CD14-positive monocyte (primary cell): ENCODE measurements around the gene ACTG1. TPM values are rescaled to one million over a fixed set of nuclear protein-coding genes. Genes with fewer than 3 reads are reported as not detected.

Experiments used
- DNase-seq, 3 donors: peaks; one replicate each; pipeline ENCODE4 v3.0.0-alpha.2; 2011 to 2022
- H2AFZ ChIP-seq: 2 replicates; pipeline ENCODE4 v1.6.0; 2012; ENCODE audit warnings: mild to moderate bottlenecking, low read depth, low read length, inconsistent platforms; ENCODE audit not compliant: insufficient read depth, poor library complexity, severe bottlenecking
- H3K27ac ChIP-seq, 2 donors: 1 replicate in 1 of 2; 2 replicates in 1 of 2; pipeline ENCODE4 v1.5.1; 2012 to 2013; ENCODE audit warnings: low read length in 2 of 2, control low read depth in 1 of 2, inconsistent platforms in 1 of 2, low read depth in 1 of 2, mild to moderate bottlenecking in 1 of 2
- H3K27me3 ChIP-seq, 2 donors: one replicate each; pipeline versions ENCODE4 v1.6.0 to v1.6.1; 2011 to 2013; ENCODE audit warnings: low read length in 2 of 2; ENCODE audit not compliant: control insufficient read depth in 2 of 2, insufficient read depth in 2 of 2
- H3K36me3 ChIP-seq, 2 donors: replicated peaks in 1 of 2; 1 replicate in 1 of 2; 2 replicates in 1 of 2; pipeline versions ENCODE4 v1.5.1 to v1.6.1; 2012 to 2013; ENCODE audit warnings: low read length in 2 of 2, control low read depth in 1 of 2, inconsistent platforms in 1 of 2, mild to moderate bottlenecking in 1 of 2; ENCODE audit not compliant: insufficient read depth in 2 of 2, control insufficient read depth in 1 of 2
- H3K4me1 ChIP-seq, 2 donors: 1 replicate in 1 of 2; 2 replicates in 1 of 2; pipeline versions ENCODE4 v1.5.1 to v1.6.1; 2012 to 2013; ENCODE audit warnings: low read length in 2 of 2, control low read depth in 1 of 2, inconsistent platforms in 1 of 2, mild to moderate bottlenecking in 1 of 2, moderate library complexity in 1 of 2; ENCODE audit not compliant: insufficient read depth in 2 of 2, control insufficient read depth in 1 of 2
- H3K4me2 ChIP-seq: replicated peaks from 2 replicates; pipeline ENCODE3; 2012; ENCODE audit warnings: low read length, moderate library complexity, mild to moderate bottlenecking; ENCODE audit not compliant: poor library complexity, severe bottlenecking; ENCODE audit errors: extremely low read depth
- H3K4me3 ChIP-seq, 3 experiments: fragments of 200-600 bp in 1 of 3; sonication (generic) in 1 of 3; replicated peaks in 1 of 3; 1 replicate in 2 of 3; 2 replicates in 1 of 3; pipeline ENCODE4 v1.5.1; 2011 to 2013; ENCODE audit warnings: low read length in 3 of 3, mild to moderate bottlenecking in 3 of 3, control low read depth in 2 of 3, low read depth in 2 of 3, inconsistent platforms in 1 of 3, moderate library complexity in 1 of 3
- H3K79me2 ChIP-seq: 2 replicates; pipeline ENCODE4 v1.6.0; 2012; ENCODE audit warnings: mild to moderate bottlenecking, control low read depth, inconsistent platforms, low read length, moderate library complexity; ENCODE audit not compliant: insufficient read depth
- H3K9ac ChIP-seq: 2 replicates; pipeline ENCODE4 v1.6.0; 2017; ENCODE audit warnings: low read length, mild to moderate bottlenecking; ENCODE audit not compliant: insufficient read depth, poor library complexity, severe bottlenecking
- H3K9me3 ChIP-seq, 2 donors: replicated peaks in 1 of 2; 1 replicate in 1 of 2; 2 replicates in 1 of 2; pipeline versions ENCODE4 v1.5.1 to v1.6.1; 2012 to 2013; ENCODE audit warnings: low read length in 2 of 2, control low read depth in 1 of 2; ENCODE audit not compliant: control insufficient read depth in 1 of 2, insufficient read depth in 1 of 2
- H4K20me1 ChIP-seq: 2 replicates; pipeline ENCODE4 v1.6.0; 2012; ENCODE audit warnings: mild to moderate bottlenecking, low read length, control low read depth, moderate library complexity; ENCODE audit not compliant: insufficient read depth
- H3K27ac Mint-ChIP-seq, 7 donors: one replicate each; pipeline ENCODE4 v1.8.0; 2020; ENCODE audit warnings: mild to moderate bottlenecking in 7 of 7, mixed read lengths in 7 of 7, moderate library complexity in 6 of 7, inconsistent platforms in 2 of 7
- H3K27me3 Mint-ChIP-seq, 3 donors: one replicate each; pipeline ENCODE4 v1.8.0; 2021 to 2022; ENCODE audit warnings: low read depth in 3 of 3, mild to moderate bottlenecking in 3 of 3, mixed read lengths in 3 of 3, moderate library complexity in 3 of 3, inconsistent platforms in 1 of 3
- H3K36me3 Mint-ChIP-seq, 2 donors: one replicate each; pipeline ENCODE4 v1.8.0; 2020; ENCODE audit warnings: mixed read lengths in 2 of 2, inconsistent platforms in 1 of 2, mild to moderate bottlenecking in 1 of 2
- H3K4me1 Mint-ChIP-seq: one replicate; pipeline ENCODE4 v1.8.0; 2020; ENCODE audit warnings: mild to moderate bottlenecking, mixed read lengths
- H3K4me3 Mint-ChIP-seq, 2 donors: one replicate each; pipeline ENCODE4 v1.8.0; 2020; ENCODE audit warnings: mild to moderate bottlenecking in 2 of 2, mixed read lengths in 2 of 2, moderate library complexity in 1 of 2
- H3K9me3 Mint-ChIP-seq, 7 donors: one replicate each; pipeline ENCODE4 v1.8.0; 2020 to 2022; ENCODE audit warnings: mixed read lengths in 7 of 7, mild to moderate bottlenecking in 6 of 7, moderate library complexity in 6 of 7, inconsistent platforms in 2 of 7
- CTCF ChIP-seq: fragments of 200-600 bp; IDR thresholded peaks from one replicate; pipeline ENCODE4 v1.8.0; 2022; ENCODE audit warnings: antibody characterized with exemption, mild to moderate bottlenecking
- WGBS: methylation state at CpG from one replicate; pipeline ENCODE4 v1.1.5; 2013; ENCODE audit warnings: missing lambda C conversion rate; ENCODE audit not compliant: insufficient coverage; 5-methylcytosine and 5-hydroxymethylcytosine counted together
- intact Hi-C, 2 donors: fragments of 100-400 bp; cut with micrococcal nuclease; formaldehyde crosslinking; loops; one replicate each; pipeline versions ENCODE4 v1.15.0 to v1.15.1; 2023
- polyA plus RNA-seq, 3 donors: library from polyadenylated mRNA; depleted of rRNA in 1 of 3; unstranded in 2 of 3; stranded (reverse) in 1 of 3; fragments of 300-500 nt in 2 of 3; fragments of >200 nt in 1 of 3; fragmentation: Illumina TruSeq in 2 of 3; gene quantifications; 1 replicate in 2 of 3; 2 replicates in 1 of 3; pipeline ENCODE4 v1.2.3, GENCODE V29; 2012 to 2021

ACTG1 gene
- polyA plus RNA-seq, 3 donors, result 1,133 to 3,195 (median 1,620) TPM

GRCh38 chr17:81526662-81527571 is 14.3 kb upstream of the ACTG1 start:
- no peak overlapping the region for H3K4me3 Mint-ChIP-seq
- Histone ChIP-seq H2AFZ (no peak overlapping the region), H4K20me1 (no peaks in the 10 kb centered on the region), H3K4me2 (no peak overlapping the region), H3K36me3 (no peaks in the 10 kb centered on the region), H3K27me3 (peaks cover 0 to 48% of the 10 kb centered on the region in 2 donors), H3K9ac (no peak overlapping the region), H3K9me3 (no peaks in the 10 kb centered on the region), H3K27ac (no peak overlapping the region), H3K4me3 (no peak overlapping the region), H3K4me1 (peaks cover 4 to 10% of the 10 kb centered on the region in 2 donors), H3K79me2 (no peaks in the 10 kb centered on the region)
- no peaks in the 10 kb centered on the region for H3K9me3 Mint-ChIP-seq
- intact Hi-C loops, result no loop called here
- H3K4me1 Mint-ChIP-seq, result peaks cover 3% of the 10 kb centered on the region
- TF ChIP-seq CTCF, result no peak
- WGBS, result 95% methylated on average over 18 of the region's 21 CpGs
- DNase-seq, result no peak
- peaks cover 18 to 67% (median 49%) of the 10 kb centered on the region in 3 donors for H3K27me3 Mint-ChIP-seq
- no peak overlapping the region for H3K27ac Mint-ChIP-seq
- H3K36me3 Mint-ChIP-seq, result no peaks in the 10 kb centered on the region

- Histone ChIP-seq H4K20me1 (no peaks in the 10 kb centered on the region), H3K27me3 (peaks cover 0 to 51% of the 10 kb centered on the region in 2 donors), H3K4me3 (no peak overlapping the region), H3K9ac (no peak overlapping the region), H3K4me1 (peaks cover 6 to 15% of the 10 kb centered on the region in 2 donors), H3K4me2 (no peak overlapping the region), H3K27ac (no peak overlapping the region), H3K79me2 (no peaks in the 10 kb centered on the region), H3K36me3 (no peaks in the 10 kb centered on the region), H3K9me3 (no peaks in the 10 kb centered on the region), H2AFZ (no peak overlapping the region)
- intact Hi-C loops, result no loop called here
- Mint-ChIP-seq H3K4me3 (no peak overlapping the region), H3K27ac (no peak overlapping the region), H3K27me3 (peaks cover 28 to 82% (median 60%) of the 10 kb centered on the region in 3 donors), H3K4me1 (peaks cover 3% of the 10 kb centered on the region), H3K9me3 (no peaks in the 10 kb centered on the region), H3K36me3 (no peaks in the 10 kb centered on the region)
- 95% methylated on average over 7 of the region's 8 CpGs for whole genome bisulfite sequencing
- DNase-seq, result no peak
- TF ChIP-seq CTCF, result no peak
These were observed 12.2 kb upstream of the ACTG1 start for GRCh38 chr17:81524865-81525159.
